CD4-positive, alpha-beta T cell treated with Interleukin-15 for 1 hour (primary cell): ENCODE results near the gene AKR1A1.
"Not testable (repeated sequence)": the region's sequence is repeated elsewhere in the genome, so short reads cannot be mapped to it uniquely, and the experiment has no call there.

Experiments
- DNase-seq: peaks from one replicate; pipeline ENCODE4 v3.0.0-alpha.2; 2020

The AKR1A1 gene

DNA sequence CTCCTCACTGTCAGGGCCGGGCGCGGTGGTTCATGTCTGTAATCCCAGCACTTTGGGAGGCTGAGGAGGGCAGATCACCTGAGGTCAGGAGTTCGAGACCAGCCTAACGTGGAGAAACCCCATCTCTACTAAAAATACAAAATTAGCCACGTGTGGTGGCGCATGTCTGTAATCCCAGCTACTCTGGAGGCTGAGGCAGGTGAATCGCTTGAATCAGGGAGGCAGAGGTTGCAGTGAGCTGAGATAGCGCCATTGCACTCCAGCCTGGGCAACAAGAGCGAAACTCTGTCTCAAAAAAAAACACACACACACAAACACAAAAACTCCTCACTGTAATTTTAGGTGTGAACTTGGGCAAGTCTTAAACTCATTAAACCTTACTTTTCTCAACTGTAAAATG is 26.7 kb upstream of the AKR1A1 start:
- DNase-seq = not testable (repeated sequence)

DNA sequence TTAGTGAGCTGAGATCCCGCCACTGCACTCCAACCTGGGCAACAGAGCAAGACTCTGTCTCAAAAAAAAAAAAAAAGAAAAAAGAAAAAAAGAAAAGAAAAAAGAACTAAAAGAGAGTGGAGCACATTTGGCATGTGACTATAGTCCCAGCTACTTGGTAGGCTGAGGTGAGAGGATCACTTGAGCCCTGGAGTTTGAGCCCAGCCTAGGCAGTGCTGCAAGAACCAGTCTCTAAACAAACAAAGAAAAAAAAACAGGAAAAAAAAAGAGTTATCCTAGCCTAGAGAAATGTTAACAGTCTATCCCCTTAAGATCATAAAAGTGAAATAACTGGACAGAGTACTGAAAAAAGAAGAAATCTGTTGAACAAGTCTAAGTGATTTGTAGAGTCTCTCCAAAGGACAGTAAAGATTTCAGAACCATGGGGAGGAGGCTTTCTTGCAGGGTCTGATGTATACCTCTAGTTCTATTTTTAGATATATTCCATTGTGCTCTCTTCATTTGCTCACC is 24.4 kb upstream of the AKR1A1 start:
- DNase-seq = no peak

DNA sequence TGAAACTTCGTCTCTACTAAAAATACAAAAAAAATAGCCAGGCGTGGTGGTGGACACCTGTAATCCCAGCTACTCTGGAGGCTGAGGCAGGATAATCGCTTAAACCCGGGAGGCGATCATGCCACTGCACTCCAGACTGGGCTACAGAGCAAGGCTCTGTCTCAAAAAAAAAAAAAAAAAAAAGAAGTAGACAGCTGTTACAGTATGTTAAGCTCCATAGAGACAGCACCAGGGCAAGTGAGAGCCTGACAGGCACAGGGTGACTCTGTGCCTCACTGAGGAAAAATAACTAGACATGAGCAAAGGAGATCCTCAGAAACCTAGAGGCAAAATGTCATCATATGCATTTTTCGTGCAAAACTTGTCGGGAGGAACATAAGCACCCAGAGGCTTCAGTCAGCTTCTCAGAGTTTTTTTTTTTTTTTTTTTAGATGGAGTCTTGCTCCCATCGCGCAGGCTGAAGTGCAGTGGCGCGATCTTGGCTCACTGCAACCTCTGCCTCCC is 19.9 kb upstream of the AKR1A1 start:
- DNase-seq = no peak

DNA sequence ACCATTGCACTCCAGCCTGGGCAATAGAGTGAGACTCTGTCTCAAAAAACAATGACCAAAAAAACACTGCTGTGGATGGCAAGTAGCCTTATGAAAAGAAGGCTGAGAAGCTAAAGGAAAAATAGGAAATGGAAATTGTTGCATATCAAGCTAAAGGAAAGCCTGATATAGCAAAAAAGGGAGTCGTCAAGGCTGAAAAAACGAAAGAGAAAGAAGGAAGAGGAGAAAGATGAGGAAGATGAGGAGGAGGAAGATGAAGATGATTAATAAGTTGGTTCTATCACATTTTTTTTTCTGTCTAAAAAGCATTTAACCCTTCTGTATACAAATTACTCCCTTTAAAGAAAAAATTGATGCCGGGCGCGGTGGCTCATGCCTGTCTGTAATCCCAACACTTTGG is 18.8 kb upstream of the AKR1A1 start:
- no peak for DNase-seq

DNA sequence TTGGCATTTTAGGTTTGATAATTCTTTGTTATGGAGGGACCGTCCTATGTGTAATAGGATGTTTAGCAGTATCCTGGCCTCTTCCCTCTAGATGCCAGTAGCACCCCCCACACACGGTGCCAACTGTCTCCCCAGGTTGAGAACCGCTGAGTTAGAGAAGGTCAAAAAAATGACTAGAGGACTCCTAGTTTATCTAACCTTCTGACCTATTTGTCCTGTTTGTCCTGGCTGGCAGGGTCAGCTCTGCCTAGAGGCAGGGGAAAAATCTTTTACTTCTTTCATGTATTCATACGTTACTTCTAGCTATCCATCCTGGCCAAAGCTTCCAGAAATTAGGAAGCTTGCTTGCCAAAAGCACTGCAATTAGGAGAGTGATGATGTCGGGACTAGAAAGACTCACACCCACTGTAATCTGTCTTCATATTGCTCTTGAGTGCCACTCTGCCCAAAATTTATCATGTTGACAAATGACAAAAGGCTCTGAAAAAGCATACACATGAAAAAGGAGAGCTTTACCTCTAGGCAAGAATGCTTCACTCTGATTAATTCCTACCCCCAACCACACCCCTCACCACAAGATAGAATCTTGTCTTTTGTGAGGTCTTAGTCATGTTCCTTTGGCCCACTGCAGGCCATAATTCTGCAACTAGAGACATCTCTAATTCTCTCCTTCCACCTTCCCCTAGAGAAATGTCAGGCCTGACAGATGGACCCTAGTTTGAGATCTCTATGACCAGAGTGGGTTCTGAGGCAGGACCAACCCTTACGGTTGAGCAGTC is 14.4 kb upstream of the AKR1A1 start:
- no peak for DNase-seq

DNA sequence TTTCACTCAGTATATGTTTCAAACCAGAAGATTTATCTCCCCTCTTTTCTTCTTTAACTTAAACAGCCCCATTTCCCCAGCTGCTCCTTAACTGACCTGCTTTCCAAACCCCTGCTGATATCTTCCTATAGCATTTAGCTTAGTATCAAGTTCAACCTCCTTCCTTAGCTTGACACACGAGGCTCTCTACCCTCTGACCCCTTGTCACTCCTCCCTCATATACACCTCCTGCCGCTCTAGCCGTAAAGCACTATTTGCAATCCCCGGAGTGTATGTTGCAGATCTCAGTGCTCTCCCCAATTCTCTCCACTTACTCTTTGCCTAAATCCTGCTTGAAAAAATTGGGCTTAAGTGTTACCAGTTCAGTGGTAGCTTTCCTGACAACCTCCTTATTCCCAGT is 13.7 kb upstream of the AKR1A1 start:
- DNase-seq = no peak

DNA sequence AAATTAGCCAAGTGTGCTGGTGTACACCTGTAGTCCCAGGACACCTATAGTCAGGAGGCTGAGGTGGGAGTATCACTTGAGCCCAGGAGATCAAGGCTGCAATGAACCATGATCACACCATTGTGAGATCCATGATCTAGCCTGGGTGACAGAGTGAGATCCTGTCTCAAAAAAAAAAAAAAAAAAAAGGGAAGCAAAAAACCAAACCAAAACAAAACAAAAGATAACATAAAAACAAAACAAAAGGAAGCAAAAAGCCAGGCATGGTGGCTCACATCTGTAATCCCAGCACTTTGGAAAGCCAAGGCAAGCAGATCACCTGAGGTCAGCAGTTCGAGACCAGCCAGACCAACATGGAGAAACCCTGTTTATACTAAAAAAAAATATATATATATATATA is 9.4 kb upstream of the AKR1A1 start:
- no peak for DNase-seq

DNA sequence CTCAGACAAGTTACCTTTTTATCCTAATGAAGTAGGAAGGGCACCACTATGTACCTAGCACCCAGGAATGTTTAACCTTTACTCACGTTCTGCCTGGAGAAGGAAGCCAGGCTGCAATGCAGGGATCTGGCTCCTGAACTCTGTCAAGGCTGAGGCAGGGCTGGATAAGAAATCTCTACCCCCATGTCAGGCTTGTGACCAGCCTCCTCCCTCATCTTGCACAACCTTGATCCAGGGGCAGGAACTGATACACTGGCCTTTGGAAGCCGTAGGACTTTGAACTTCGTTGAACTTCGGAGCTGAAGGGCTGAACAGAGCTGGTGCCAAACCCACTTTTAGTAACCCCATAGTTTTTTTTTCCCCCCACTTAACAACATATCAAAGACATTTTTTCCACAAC is 8.0 kb upstream of the AKR1A1 start:
- peak; percentile 23 for DNase-seq

DNA sequence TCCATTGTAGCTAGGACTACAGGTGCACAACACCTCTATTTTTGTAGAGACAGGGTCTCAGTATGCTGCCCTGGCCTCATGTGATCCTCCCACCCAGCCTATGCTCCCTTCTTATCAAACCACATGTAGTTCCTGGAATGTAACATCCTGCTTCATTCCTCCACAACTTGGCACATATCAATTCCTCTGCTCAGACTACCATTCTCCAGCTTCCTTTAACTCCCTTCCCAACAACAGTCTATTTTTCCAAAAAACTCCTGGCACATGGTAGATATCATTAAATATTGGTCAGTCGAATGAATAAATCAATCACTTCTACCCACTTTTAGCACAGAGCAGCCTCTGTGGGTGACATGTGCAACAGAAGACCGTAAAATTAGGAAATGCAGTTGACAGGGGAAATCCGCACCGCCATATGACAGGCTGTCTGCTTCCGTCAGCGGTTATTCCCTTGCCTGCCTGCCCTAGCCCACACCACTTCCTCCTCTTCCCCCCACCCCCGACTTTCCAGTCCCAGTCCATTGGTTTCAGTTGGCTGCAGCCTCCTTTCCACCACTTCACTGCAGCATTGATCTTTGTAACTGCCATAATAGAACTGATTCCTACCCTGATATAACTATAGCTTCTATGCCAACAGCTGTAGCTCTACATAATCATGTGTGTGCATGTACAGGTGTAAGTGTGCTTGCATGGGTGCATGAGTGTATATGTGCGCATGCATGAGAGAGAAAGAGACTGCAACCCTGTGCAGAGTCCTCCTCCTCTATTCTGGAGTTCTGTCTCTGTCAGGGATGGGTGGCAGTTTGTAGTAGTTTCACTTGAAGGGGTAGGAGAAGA is 6.8 kb upstream of the AKR1A1 start:
- peak; percentile 82 for DNase-seq

DNA sequence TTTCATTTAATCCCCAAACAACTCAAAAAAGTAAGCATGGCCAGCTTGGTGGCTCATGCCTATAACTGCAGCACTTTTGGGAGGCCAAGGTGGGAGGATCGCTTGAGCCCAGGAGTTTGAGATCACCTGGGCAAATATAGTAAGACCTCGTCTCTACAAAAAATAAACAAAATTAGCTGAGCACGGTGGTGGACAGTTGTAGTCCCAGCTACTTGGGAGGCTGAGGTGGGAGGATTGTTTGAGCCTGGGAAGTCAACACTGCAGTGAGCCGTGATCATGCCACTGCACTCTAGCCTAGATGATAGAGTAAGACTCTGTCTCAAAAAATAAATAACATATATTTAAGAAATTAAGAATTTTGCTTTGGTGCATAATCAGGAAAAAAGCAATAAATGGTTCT is 6.1 kb upstream of the AKR1A1 start:
- DNase-seq = no peak

DNA sequence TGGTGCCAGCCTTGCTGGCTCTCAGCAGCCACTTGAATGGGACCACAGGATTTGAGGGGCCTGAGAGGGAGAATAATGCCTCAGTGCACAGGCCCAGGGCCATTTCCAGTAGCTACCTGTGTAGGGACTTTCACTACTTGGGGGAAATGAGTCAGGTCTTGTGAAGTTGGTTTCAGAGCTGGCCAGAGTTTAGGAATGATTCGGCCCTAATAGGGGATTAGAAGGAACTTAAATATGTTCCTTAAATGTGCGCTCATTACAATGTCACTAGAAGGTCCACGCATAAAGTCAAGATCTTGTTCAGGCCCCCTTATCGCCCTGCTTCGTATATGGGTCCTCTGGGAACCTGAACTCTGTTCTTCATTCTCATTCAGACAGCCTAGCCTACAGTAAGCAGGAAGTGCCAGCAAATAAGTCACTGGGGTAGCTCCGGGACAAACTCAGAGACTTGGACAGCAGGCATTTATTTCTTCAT is 5.6 kb upstream of the AKR1A1 start:
- DNase-seq = no peak

DNA sequence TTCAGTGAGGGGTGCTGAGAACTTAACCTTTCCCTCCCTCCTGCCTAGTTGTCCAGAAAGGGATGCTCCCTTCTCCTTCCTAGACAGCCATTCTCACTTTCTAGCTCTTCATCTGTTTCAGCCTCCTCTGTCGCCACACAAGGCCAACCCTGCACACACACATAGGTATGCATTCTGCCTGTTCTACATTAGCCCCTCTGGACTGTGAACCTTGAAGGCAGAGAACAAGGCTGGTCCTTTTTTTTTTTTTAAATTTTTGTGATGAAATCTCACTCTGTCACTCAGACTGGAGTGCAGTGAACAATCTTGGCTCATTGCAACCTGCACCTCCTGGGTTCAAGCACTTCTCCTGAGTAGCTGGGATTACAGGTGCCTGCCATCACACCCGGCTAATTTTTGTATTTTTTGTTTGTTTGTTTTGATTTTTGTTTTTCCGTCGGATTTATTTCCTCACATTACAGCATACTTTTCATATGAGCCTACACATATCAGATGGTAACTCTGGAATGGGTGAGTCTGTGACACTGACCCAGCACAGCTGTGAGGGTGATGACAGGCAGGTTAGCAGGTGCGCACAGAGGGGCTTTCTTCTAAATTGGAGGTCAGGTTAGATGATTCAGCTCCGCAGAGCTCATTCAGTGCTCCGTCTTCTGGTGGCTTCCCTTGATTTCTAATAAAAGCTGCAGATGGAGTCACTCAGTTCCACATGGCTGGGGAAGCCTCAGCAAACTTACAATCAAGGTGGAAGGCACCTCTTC is 4.9 kb upstream of the AKR1A1 start:
- no peak for DNase-seq

DNA sequence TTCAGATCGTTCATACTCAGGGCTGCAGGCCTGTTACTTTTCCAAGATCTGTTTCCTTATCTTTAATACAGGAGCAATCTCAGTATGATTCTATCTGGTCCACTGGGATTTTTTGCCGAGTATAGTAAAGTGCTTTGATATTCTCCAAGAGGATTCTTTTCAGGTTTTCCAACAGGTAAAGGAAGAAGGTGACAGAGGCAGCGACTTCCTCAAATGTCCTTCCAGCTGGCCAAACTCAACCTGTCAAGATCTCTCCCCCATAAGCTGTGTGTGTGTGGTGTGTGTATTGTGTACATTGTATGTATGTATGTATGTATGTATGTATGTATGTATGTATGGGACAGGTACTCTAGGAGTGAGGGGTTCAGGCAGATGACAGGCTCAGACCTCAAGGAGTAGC is 1.1 kb downstream of the AKR1A1 start:
- DNase-seq = no peak

DNA sequence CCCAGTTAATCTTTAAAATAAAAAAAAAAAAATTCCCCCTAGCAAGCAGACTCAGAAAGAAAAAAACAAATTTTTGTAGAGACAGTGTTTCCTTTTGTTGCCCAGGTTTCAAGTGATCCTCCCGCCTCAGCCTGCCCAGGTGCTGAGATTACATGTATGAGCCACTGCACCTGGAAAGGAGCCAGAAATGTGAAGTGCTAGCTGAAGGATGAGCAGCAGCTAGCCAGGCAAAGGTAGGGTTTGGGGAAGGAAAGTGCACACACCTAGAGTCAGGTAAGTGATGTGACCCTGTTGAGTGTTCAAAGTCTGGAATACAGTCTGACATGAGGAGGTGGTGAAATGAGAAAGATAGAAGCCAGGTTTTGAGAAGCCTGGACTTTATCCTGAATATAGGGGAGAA is 1.7 kb downstream of the AKR1A1 start:
- no peak for DNase-seq

DNA sequence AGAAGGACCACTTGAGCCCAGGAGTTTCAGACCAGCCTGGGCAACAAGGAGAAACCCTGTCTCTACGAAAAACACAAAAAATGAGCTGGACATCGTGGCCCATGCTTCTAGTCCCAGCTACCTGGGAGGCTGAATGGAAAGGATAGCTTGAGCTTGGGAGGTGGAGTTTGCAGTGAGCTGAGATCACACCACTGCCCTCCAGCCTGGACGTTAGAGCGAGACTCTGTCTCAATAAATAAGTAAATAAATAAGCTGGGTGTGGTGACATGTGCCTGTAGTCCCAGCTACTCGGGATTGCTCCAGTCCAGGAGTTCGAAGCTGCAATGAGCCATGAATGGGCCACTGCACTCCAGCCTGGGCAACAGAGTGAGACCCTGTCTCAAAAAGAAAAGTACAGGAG is 3.6 kb downstream of the AKR1A1 start:
- no peak for DNase-seq

DNA sequence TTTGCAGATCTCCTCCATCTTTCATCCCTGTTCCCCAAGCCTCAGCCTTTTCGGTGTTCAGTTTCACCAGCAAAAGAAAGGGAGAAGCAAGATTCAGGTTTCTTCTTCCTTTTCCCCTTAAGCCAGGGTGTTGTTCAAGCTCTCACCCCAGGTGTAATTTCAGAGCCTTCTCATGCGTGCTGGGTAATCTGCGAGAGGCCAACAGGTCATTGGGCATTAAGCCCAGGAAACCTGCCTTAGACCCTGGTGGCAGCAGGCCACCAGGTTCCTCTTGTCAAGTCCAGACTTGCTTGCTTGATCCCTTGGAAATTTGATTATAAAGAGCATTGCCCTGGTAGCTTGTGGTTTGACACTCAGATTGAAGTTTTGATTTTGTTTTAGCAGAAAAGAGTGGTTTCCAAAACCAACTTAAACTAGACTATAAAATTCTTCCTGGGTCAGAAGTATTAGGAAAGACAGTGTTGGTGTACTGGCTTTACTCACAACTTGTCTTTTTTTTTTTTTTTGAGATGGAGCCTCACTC is 6.9 kb downstream of the AKR1A1 start:
- no peak for DNase-seq

DNA sequence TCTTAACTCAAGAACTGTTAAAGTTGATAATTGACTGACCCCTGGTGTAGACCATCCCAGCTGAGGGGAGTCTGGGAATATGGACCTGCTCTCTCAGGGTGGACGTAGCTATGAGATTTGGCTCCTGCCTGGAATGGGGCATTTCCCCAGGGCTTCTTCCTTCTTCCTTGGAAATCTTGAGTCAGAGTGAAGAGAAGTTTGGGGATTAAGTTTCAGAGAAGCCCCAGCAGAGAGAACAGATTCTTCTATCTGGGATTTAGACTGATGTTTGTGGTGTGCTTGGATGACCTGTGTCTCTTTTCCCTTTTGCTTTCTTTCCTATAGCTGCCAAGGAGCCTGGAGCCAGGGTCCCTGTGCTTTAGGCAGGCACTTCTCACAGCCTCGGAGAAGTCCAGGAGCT is 13.2 kb downstream of the AKR1A1 start:
- no peak for DNase-seq

DNA sequence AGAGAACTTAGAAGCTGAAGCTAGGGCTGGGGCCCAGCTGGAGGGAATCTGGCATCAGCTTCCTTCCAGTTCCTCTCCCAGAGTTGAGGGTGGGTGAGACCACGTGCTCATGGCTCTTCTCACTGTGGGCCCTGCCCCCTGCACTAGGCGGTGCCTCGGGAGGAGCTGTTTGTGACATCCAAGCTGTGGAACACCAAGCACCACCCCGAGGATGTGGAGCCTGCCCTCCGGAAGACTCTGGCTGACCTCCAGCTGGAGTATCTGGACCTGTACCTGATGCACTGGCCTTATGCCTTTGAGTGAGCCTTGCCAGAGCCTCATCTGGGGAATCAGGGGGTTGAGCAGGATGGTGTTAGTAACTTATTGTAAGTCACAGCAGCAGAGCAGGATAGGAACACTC is 16.1 kb downstream of the AKR1A1 start:
- no peak for DNase-seq

DNA sequence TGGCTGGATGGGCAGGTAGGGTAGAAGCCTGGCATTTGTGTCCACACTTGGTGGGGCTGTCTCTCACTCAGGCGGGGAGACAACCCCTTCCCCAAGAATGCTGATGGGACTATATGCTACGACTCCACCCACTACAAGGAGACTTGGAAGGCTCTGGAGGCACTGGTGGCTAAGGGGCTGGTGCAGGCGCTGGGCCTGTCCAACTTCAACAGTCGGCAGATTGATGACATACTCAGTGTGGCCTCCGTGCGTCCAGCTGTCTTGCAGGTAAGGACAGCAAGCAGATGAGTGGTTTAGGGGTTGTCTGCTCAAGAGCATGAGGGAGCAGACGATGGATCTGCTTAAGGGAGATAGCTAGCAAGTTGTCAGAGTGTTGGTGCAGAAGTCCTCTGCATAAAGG is 17.3 kb downstream of the AKR1A1 start:
- DNase-seq = no peak

DNA sequence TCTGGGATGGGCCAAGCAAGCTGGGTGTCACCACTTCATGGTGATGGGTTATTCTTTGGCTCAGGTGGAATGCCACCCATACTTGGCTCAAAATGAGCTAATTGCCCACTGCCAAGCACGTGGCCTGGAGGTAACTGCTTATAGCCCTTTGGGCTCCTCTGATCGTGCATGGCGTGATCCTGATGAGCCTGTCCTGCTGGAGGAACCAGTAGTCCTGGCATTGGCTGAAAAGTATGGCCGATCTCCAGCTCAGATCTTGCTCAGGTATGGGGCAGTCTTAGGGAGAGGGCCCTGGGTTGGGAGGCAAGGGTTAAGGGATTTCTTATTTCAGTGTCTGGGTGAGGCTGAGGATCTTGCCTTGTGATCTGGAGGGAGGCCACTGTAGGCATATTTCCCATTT is 17.8 kb downstream of the AKR1A1 start:
- DNase-seq = no peak

DNA sequence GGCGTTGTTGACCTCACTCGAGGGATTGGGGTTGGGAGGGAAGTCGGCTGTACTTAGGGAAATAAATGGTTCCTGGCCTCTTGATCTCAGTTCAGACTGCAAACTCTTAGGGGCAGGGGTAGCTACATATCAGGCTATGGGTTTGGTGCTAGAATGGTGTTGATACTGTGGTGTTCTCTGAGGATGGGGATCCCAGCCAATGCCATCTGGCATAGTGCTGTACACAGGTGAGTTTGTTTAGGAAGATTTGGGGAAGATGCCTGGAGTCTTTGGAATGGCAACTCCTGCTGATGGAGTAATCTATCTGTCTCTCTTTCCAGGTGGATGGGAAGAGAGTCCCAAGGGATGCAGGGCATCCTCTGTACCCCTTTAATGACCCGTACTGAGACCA is 18.9 kb downstream of the AKR1A1 start:
- DNase-seq = no peak

DNA sequence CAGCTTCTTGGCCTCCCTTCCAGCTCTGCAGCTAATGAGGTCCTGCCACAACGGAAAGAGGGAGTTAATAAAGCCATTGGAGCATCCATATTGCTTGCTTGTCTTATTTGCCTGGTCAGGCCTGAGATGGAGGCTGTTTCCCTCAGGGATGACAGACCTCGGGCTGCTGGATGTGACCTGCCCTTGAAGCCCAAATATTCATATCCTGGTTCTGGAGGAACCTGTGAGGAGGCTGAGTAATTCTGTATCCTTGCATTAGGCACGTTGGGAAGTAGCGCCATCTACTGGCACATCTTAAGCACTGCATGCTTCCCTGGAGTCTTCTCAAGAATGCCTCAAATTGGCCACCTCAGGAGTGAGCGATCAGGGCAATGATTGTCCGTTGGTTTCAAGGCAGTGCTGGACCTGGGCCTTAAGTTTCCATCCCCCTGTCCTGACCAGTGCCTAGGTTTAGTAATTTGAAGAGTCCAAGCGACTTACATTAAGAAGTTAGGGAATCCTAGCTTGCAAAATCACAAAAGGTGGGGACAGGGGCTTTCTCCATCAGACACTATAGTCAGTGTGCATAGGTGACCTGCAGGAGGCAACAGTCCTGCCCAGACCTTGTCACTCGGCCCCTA is 19.4 kb downstream of the AKR1A1 start:
- peak; percentile 69 for DNase-seq
